ENCODE measurements around the gene FAU.

The FAU gene

DNA sequence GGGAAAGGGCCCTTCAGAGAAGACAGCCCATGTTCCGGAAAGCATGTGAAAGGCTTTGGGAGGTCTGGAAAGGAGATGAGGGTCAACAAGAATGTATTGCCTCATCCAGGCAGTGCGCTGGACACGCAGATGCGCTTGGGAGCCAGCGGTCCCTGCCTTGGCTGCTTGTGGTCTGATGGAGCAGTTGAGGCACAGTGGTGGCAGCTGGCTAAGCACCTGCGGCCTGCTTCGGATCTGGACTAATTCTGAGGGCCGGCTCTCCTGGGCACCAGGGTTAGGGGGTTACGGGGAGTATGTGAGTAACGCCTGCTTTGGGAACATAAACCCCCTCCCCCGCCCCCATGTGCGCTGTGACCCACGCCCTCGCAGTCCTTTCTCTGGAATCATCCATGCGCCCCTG lies 14.9 kb downstream of the FAU start:
- no peak for DNase-seq

DNA sequence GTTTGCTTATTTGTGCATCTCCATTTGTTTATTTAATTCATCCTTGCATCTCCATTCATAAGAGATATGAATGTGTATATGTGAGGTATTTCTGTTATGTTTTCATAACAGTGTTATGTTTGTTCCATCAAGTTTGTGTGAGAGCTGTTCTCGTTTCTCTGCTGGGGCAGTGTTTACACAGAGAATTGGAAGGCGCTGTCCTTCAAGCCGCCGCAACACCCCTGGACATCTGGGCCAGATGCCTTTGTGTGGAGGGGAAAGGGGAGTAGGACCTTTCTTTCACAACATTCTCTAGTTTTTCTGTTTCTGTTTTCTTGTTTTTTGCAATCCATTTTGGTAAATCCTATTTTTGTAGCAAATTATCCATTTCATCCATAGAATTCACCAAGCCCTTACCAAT lies 17.3 kb downstream of the FAU start:
- DNase-seq = no peak

DNA sequence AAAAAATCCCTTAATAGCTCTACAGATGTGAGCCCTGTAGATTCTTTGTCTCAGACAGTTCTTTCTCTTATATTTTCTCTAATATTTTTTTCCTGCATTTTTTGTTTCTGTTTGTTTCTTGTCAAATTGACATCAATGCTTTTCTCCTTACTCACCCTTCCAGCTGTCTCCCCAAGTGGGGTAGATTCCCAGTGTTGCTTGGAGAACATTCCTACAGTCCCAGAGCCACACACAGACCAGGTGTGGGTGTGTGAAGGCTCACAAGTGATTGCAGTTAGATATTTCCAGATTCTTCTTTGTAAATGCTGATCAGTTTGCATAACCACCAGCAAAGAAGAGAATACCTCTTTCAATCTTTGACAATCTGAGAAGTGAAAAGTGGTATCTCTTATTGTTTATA lies 18.5 kb downstream of the FAU start:
- DNase-seq = no peak

DNA sequence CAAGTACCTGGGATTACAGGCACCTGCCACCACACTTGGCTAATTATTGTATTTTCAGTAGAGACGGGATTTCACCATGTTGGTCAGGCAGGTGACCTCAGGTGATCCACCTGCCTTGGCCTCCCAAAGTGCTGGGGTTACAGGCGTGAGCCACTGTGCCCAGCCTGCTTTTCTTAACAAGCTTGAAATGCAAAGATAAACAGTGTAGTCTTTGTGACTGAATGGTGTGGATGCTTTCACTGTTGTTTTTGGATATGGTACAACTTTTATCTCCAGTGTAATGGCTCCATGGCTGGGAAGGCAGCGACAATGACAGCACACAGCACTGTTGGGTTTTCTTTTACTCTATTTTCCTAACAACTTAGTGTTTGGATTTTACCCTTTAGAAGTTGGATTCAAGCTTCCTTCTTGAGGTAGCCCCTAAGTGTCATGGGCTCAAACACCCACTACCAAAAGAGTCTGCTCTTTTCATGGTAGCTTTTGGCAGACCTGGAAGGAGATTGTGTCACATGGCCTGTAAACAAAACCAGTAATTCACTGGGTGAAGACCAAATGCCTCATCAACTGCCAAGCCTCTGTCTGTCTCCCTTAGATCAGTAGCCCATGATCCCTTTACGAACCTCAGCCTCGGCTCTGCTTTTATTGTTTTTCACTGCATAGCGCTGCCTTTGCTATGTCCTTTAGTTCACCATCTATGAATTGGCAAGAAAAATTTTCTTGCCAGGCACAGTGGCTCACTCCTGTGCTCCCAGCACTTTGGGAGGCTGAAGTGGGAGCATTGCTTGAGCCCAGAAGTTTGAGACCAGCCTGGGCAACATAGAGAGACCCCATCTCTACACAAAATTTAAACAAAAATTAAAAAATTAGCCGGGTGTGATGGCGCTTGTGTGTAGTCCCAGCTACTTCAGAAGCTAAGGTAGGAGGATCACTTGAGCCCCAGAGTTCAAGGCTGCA lies 19.5 kb downstream of the FAU start:
- no peak for DNase-seq

DNA sequence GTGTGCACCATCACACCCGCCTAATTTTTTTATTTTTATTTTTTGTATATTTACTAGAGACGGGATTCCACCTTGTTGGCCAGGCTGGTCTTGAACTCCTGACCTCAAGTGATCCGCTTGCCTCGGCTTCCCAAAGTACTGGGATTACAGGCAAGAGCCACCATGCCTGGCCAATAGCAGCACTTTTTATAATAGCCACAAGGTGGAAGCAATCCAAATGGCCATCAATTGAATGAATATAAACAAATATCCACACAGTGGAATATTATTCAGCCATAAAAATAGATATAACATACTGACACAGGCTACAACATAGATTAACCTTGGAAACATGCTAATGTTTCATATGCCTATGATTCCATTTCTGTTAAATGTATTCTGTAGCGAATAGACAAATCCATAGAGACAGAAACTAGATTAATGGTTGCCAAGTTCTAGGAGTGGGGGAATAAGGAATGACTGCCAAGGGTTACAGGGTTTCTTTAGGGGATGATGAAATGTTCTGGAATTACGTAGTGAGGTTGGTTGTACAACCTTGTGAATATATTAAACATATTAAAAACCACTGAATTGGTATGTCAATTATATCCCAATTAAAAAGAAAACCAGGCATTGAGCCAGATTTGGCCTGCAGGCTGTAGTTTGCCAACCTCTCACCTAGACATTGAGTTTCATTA lies 21.1 kb downstream of the FAU start:
- DNase-seq = no peak

DNA sequence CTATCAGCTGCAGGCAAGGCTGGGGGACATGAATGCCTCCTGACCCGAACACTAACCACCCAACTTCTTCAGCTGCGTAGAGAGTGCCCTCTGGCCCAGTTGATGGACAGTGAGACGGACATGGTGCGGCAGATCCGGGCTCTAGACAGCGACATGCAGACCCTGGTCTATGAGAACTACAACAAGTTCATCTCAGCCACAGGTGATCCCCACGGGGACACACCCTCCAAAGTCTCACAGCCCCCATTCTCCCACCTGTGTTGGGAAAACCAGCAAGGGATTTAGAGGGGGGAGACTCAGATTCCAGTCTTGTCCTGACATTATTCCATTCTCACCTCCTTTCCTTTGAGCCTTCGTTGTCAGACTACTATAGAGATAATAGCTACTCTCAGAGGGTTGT lies 25.0 kb downstream of the FAU start:
- no peak for DNase-seq

DNA sequence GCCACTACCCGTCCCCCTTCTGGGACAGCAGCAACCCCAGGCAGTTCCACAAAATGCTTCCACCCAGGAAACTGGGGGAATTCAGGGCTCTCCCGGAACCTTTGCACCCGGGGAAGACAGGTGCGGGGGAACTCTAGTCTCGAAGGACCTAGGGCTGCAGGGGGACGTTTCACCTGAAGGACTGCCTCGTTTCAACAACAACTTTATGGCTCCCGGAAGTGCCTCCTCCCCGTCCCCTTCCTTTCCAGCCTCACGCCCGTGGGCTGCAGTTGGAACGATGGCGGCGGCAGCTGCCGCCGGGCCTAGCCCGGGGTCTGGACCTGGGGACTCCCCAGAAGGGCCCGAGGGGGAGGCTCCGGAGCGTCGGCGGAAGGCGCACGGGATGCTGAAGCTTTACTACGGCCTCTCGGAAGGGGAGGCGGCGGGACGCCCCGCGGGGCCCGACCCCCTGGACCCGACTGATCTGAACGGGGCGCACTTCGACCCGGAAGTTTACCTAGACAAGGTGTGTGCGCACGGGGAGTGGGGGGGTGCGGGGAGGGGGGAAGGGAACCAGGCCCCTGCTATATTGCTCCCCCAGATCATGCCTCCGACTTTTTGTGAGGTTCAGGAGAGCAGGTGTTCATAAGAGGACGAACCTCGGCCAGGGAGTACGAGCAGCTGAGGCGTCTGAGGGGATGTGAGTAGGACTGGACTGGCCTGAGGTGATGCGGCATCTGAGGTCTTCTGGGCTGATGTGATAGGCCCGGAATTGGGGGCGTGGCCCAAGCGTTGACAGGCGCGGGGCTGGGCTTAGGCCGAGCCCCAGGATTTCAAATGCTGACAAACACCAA lies 25.7 kb downstream of the FAU start, which contains the start of gene VPS51:
TSS of gene VPS51 (plus strand) at position 241 of the 833 bp plus-strand sequence. CDS start at position 278, 37 bp downstream.
- peak; percentile 82 for DNase-seq

DNA sequence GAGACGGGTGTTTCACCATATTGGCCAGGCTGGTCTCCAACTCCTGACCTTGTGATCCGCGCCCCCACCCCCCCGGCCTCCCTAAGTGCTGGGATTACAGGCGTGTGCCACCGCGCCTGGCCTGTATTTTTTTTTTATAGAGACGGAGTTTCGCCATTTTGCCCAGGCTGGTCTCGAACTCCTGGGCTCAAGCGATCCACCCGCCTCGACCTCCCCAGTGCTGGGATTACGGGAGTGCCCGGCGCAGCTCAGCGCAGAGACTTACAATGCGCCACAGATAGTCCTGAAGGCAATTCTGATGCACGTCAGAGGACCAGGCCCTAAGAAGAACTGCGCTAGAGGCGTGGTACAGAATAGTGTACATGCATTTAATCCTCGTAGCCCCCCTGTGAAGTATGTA lies 26.5 kb downstream of the FAU start:
- no peak for DNase-seq

DNA sequence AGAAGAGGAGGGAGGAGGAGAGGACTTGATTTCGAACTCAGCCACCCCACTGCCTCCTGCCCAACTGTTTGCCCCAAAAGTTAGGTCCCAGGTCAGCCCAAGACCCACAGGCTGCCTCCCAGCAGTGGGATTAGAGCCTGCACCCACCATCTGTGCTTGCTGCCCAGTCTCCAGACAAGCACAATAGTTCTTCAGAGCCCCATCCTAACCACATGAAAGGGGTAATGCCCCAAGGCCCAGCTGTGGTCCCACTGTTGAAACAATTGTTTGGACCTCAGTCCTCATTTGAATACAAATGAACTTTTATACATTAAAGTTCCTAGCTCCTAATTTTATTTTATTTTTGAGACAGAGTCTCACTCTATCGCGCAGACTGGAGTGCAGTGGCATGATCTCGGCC lies 31.3 kb downstream of the FAU start:
- no peak for DNase-seq

DNA sequence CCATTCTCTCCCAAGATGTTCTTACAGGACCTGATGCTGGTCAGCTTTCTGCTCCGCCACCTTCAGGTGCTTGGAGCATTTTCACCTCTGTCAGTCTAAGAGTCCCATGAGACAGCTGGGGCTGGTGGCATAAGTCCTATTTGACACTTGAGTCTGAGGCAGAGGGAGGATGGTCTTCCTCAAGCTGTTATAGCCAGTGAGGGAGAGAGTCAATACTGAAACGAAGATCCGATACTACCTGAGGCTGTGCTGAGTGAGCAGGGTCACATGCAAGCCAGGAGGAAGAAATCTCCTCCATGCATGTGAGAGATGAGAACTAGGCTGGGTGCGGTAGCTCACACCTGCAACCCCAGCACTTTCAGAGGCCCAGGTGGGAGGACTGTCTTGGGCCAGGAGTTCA lies 32.3 kb downstream of the FAU start:
- DNase-seq = no peak

DNA sequence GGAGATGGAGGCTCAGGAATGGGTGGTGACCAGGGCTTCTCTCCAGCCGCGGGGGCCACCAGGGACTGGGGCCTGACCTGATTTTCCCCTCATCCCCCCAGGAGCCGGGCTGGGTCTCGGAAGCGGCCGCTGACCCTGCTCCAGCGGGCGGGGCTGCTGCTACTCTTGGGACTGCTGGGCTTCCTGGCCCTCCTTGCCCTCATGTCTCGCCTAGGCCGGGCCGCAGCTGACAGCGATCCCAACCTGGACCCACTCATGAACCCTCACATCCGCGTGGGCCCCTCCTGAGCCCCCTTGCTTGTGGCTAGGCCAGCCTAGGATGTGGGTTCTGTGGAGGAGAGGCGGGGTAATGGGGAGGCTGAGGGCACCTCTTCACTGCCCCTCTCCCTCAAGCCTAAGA lies 34.1 kb downstream of the FAU start:
- DNase-seq = no peak

DNA sequence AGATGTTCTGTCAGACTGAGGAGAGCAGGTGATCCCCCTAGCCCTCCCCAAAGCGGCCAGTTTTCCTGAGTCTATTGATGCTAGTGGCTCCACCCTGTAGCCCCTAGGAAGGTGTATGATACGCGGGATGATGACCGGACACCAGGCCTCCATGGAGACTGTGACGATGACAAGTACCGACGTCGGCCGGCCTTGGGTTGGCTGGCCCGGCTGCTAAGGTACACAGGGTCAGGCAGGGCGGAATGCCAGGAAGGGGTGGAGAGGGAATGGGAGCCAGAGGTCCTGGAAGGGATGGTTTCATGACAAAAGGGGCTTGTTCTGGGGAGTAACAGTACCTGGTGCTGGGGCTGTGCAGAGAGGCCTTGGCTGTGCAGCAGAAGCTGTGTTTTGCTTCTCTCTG lies 34.7 kb downstream of the FAU start:
- DNase-seq = no peak

DNA sequence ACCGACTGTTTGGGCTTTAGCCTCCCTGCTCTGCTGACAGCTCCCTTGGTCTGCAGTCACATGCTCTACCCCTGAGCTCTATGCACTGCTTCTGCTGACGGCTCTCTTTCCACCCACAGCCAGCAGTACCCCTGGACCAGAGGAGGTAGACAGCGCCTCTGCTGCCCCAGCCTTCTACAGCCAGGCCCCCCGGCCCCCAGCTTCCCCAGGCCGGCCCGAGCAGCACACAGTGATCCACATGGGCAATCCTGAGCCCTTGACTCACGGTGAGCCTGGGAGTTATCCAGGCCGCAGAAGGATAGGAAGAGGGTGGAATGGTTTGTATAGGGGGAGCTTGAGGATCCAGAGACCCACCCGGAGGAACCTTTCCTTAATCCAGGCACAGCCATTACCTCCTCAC lies 35.1 kb downstream of the FAU start:
- DNase-seq = no peak

DNA sequence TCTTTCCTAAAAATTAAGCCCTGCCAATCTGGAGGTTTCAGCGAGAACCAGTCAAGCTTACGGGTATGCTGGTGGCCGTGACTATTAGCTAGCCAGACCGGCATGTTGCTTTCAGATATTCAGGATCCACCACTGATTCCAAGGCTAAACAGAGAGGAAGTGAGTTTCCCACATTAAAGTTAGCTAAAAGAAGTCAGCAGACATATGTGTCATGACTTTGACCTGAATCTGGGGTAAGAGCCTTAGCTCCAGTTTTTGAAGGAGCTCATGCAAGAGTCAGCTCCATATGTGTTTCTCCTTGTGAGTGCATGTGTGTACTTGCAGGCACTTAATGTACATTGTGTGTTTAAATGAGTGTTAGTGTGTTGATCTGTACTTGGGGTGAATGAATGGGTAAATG lies 36.5 kb downstream of the FAU start:
- DNase-seq = no peak

DNA sequence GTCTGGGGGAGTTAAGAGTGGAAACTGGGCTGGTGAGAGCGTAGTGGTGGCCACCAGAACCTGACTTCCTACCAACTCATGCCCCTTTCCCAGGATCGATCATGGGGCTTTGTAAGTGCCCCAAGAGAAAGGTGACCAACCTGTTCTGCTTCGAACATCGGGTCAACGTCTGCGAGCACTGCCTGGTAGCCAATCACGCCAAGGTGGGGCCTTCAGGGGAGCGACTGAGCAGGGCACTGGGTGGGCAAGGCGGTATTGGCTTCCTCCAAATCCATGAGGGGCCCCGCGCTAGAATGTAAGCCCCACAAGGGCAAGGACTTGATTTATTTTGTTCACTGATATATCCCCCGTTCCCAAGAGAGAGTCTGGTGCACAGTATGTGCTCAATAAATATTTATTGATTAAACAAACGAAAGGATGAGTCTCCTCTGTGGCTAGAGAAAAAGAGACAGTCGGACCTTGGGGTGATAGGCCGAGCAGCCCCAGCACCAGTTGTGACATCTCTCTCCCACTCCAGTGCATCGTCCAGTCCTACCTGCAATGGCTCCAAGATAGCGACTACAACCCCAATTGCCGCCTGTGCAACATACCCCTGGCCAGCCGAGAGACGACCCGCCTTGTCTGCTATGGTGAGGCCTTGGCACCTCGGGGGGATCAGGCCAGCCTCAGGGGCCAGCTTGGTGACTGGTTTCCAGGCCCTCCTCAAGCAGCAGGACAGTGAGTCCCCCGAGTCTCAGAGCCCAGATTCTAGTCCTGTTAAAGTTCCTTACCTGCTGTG lies 37.1 kb downstream of the FAU start:
- DNase-seq = no peak

DNA sequence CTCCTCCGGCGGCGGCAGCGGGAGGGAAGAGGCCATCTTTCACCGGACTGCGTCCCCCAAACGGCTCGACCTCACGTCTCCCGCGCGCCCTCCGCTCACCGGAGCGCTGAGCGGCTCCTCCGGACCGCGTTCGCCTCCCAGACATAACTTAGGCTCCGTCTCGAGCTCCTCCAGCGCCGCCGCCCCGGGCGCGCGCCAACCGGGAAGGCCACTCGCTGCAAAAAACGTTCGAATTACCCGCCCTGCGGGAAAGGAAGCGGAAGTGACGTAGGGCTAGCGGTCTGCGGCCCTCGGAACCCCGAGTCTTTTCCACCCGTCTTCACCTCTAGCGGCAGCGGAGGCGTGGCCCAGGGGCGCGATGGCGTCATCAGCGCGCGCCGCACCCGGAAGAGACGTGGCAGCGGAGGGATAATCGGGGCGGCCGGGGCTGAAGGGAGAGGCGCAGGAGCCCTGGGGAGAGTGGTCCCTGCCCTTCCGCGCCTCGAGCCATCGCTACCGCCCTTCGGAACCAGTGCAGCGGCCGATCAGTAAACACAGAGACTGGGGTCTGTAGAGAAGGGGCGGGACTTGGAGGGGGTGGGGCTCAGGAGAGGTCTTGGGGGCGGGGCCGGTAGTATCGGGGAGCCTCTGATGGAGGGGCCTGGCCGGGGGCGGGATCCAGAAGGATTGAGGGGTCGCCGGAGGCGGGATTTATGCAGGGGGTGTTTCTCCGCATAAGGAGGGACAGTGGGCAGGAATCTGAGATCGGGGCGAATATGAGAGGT lies 37.9 kb downstream of the FAU start, which contains the start of the genes CDCA5 and ZFPL1:
TSS of gene CDCA5 (minus strand) at position 207 of the 764 bp plus-strand sequence. CDS start at position 145, 62 bp downstream.
TSS of gene ZFPL1 (plus strand) at position 389 of the 764 bp plus-strand sequence. CDS start 477 bp downstream, outside the sequence.
- DNase-seq = peak; percentile 92

DNA sequence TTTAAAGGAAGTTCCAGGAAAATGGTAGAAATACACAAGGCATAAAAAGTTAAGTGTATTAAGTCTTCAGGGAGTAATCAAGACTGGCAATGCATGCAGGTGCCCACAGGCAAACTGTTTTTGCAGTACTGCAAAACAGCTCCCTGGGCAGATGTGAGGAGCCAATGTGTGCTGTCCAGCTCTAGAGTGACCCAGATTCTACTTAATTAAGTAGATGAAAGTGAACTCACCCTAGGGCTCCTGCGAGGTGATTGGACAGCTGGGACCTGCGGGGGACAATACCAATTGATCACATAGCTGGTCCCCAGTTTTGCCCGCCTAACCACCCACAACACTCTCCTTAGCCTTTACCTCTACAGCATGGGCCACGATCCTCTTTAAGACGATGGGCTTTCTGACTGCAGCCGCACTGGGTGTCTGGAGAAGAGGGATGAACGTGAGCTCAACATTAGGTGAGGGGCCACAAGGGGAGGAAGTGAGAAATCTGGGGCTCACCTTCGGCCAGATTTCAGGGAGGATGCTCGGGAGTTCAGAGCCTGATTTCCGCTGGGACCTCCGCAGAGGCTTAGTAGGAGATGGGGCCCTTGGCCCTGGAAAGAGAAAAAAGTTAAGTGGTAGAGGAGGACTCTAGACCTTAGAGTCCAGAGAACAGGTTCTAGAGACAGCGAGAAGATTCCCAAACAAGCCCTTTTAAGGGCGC lies 38.6 kb downstream of the FAU start:
- no peak for DNase-seq

DNA sequence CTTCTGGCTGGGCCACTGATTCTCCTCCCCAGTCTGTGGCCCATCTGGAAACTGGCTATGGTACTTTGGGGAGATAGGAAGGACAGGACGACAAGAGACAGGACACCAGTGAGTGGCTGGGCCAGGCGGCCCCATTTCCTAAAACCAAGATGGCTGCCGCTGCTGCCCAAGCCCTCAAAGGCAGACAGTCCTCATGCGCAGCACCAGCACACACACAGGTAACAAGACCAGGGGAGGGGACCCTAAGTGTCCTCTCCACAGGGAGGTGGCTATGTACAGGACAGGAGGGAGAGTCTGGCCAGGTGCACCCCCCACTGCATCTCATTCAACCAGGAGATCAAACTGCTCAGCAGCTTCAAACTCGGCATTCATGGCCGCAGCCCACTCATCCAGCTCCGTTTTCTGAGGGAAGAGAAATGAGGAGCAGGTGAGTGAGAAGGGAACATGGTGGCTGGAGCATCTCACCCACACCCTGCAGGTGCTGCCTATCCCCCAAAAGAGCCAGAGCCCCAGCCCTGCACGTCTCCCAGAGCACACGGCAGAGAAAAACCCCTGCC lies 43.1 kb downstream of the FAU start:
- no peak for DNase-seq

DNA sequence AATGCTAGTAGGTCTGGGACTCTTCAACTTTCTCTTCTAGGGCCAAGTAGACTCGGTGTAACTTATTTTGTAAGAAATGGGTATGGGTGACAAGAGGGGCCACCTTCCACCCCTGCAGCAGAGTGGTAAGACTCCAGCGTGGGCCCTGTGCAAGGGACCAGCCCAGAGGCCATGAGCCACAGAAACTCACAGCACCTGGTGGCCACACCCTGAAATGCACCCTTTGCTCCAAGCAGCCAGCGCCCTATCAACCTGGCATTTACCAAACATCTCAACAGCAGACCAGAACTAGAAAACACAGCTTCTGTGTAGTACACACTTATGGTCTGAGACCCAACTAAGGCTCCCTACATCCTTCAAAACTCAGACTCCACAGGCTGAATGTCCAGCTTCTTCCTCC lies 43.8 kb downstream of the FAU start:
- peak; percentile 61 for DNase-seq

DNA sequence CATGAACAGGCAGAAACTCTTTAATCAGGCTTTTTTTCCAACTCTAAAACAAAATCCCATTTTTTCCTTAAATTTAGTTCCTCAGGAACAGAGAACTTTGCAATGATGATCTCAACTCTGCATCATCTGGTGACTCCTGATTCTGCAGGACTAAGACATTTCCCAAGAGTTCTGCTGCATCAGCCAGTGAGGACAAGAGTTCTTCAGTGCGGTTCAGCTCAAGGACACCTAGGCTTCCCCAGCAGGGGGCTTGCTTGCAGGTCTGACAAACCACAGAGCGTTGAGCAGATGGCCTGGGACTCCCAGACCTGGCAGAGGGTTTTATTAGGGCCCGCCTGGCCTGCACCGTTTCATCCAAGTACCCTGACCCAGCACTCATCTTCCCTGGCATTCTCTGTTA lies 44.5 kb downstream of the FAU start:
- DNase-seq = no peak

DNA sequence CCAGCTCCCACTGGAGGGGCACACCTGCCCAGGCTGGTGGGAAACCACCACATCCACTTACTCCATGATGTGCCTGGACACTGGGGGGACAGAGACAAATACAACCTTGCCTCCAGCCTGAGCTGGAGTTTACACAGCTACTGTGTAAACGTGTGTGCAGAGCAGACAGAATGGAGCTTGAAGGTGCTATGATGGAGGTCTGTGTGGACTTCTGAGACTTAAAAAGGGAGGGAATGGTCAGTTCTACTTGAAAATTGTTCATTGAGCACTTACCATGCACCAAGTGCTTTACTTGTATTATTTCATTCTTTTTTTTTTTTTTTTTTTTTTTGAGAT lies 49.3 kb downstream of the FAU start:
- no peak for DNase-seq
